Stimulated activated CD8-positive, alpha-beta memory T cell treated with anti-CD3 and anti-CD28 coated beads, Interleukin-12 subunit alpha, Interleukin-12 subunit beta, amount 100 ng/mL, for 24 hours (primary cell): Measurements from ENCODE around the gene CCDC171.
"Not testable (repeated sequence)": the region's sequence is repeated elsewhere in the genome, so short reads cannot be mapped to it uniquely, and the experiment has no call there.

Experiments
- DNase-seq: peaks from one replicate; pipeline ENCODE4 v3.0.0-alpha.2; 2020; ENCODE audit errors: extremely low read depth

Gene CCDC171

GRCh38 chr9:15552636-15553527 lies at the start of gene CCDC171:
Gene CCDC171 (plus strand): TSS chr9:15553043. CDS start chr9:15564089, 11,046 bp downstream.
- peak; percentile 69 for DNase-seq

- DNase-seq = no peak
These were observed 46.9 kb upstream of the CCDC171 start for GRCh38 chr9:15505921-15506320.

- DNase-seq = peak; percentile 32
These were observed 42.7 kb upstream of the CCDC171 start for GRCh38 chr9:15509931-15510788.

GRCh38 chr9:15510789-15511575 lies 41.9 kb upstream of the CCDC171 start, which contains the start of gene PSIP1:
Gene PSIP1 (minus strand): TSS chr9:15510970. CDS start chr9:15510188, 782 bp downstream.
- DNase-seq = peak; percentile 61

- DNase-seq = no peak
These were observed 40.6 kb upstream of the CCDC171 start for GRCh38 chr9:15512204-15512603.

GRCh38 chr9:15512889-15513288 lies 40.0 kb upstream of the CCDC171 start:
- DNase-seq = no peak

- DNase-seq = no peak
These were observed 39.5 kb upstream of the CCDC171 start for GRCh38 chr9:15513335-15513734.

- DNase-seq = no peak
These were observed 33.0 kb upstream of the CCDC171 start for GRCh38 chr9:15519831-15520230.

GRCh38 chr9:15521254-15521653 lies 31.6 kb upstream of the CCDC171 start:
- DNase-seq = no peak

GRCh38 chr9:15522130-15522755 lies 30.6 kb upstream of the CCDC171 start:
- DNase-seq = no peak

GRCh38 chr9:15524845-15525455 lies 27.9 kb upstream of the CCDC171 start:
- no peak for DNase-seq

GRCh38 chr9:15525958-15526357 lies 26.9 kb upstream of the CCDC171 start:
- DNase-seq = no peak

GRCh38 chr9:15527035-15527434 lies 25.8 kb upstream of the CCDC171 start:
- not testable (repeated sequence) for DNase-seq

- DNase-seq = no peak
These were observed 23.1 kb upstream of the CCDC171 start for GRCh38 chr9:15529566-15530324.

GRCh38 chr9:15531380-15531779 lies 21.5 kb upstream of the CCDC171 start:
- no peak for DNase-seq

- DNase-seq = no peak
These were observed 11.0 kb upstream of the CCDC171 start for GRCh38 chr9:15541872-15542271.

GRCh38 chr9:15542624-15543023 lies 10.2 kb upstream of the CCDC171 start:
- DNase-seq = no peak

- no peak for DNase-seq
These were observed 9.6 kb upstream of the CCDC171 start for GRCh38 chr9:15543047-15543813.

- DNase-seq = no peak
These were observed 3.2 kb upstream of the CCDC171 start for GRCh38 chr9:15549611-15550010.
